ENCODE measurements around the gene RACK1. TPM values are rescaled to one million over a fixed set of nuclear protein-coding genes. Genes with fewer than 3 reads are reported as not detected.

Gene RACK1
- total and polyA plus RNA-seq, 12 donors, result 581 to 2,221 (median 640) TPM

- Histone ChIP-seq H3K27ac (peak overlapping the region in 3 of 10 donors; percentile 59 to 81 (median 77)), H3K36me3 (no peaks in the 10 kb centered on the region), H3K9me3 (no peaks in the 10 kb centered on the region), H3K27me3 (peaks cover 0 to 5% (median 0%) of the 10 kb centered on the region in 7 donors), H3K4me1 (peaks cover 0 to 51% (median 27%) of the 10 kb centered on the region in 9 donors), H3K4me3 (peak overlapping the region in 3 of 10 donors; percentile 75 to 95 (median 83))
- TF ChIP-seq CTCF (IDR thresholded peaks at IDR 0.05), result no peak
- 49 to 59% methylated on average over 8 of the region's 8 CpGs for WGBS, 2 donors
- ATAC-seq (no peak), DNase-seq (no peak)
- intact Hi-C loops (cut with DNase I), result loop anchor here in 7 of 10 donors (5.0 to 10.0 kb wide), 5 partner anchors 58 to 402 kb away; partner anchors contain the start of genes TRIM52 (in 6 of the 7), MGAT1 (in 3 of the 7) and RACK1 (in 1 of the 7)
Observed at GRCh38 chr5:181186986-181187499, 56.7 kb downstream of the RACK1 start.

Small RNA genes lying within 50 kb of the gene (microRNA-seq; reads per million reads assigned to microRNA genes)
- gene MIR4638, result 0 to 1.0 reads per million in 2 donors

Other genes with a start within 250 kb of the RACK1 start
- 100 to 1,000 TPM in 2 of 10 donors, 10 to 100 TPM in 8; 16.0 to 140 (median 29.2) TPM for gene BTNL9, start 203.6 kb downstream of the RACK1 start, total RNA-seq
- gene BTNL9, start 203.6 kb downstream of the RACK1 start, polyA plus RNA-seq, result 100 to 1,000 TPM in 1 of 2 donors, 10 to 100 TPM in 1; 38.8 to 254 TPM
- not detected for gene OR2V1, start 112.7 kb downstream of the RACK1 start, total RNA-seq
- not detected for gene OR2V1, start 112.7 kb downstream of the RACK1 start, polyA plus RNA-seq
- gene OR2V2, start 96.3 kb downstream of the RACK1 start, total RNA-seq, result not detected
- not detected for gene OR2V2, start 96.3 kb downstream of the RACK1 start, polyA plus RNA-seq
- gene TRIM7, start 38.7 kb downstream of the RACK1 start, total RNA-seq, result 1 to 10 TPM; 4.4 to 9.5 (median 6.0) TPM
- 10 to 100 TPM in 1 of 2 donors, 1 to 10 TPM in 1; 3.9 to 30.8 TPM for gene TRIM7, start 38.7 kb downstream of the RACK1 start, polyA plus RNA-seq
- 10 to 100 TPM; 17.3 to 28.2 (median 26.0) TPM for gene TRIM41, start 20.6 kb downstream of the RACK1 start, total RNA-seq
- 10 to 100 TPM; 12.1 to 20.5 TPM for gene TRIM41, start 20.6 kb downstream of the RACK1 start, polyA plus RNA-seq
- gene TRIM52, start 17.2 kb upstream of the RACK1 start, total RNA-seq, result 10 to 100 TPM in 1 of 10 donors, 1 to 10 TPM in 9; 5.5 to 15.8 (median 7.5) TPM
- 10 to 100 TPM in 1 of 2 donors, 1 to 10 TPM in 1; 4.1 to 27.1 TPM for gene TRIM52, start 17.2 kb upstream of the RACK1 start, polyA plus RNA-seq
- not detected for gene OR4F3, start 123.4 kb upstream of the RACK1 start, total RNA-seq
- gene OR4F3, start 123.4 kb upstream of the RACK1 start, polyA plus RNA-seq, result not detected

Data from heart right ventricle (tissue), 16 donors.